Hepatocyte (in vitro differentiated cells): Measurements from ENCODE around the gene CHKA.

Source experiments
- EZH2phosphoT487 ChIP-seq: fragments of 200-600 bp; sonication (generic); IDR thresholded peaks from one replicate; pipeline ENCODE4 v1.6.1; 2018; ENCODE audit warnings: antibody characterized with exemption, mild to moderate bottlenecking, low read depth, moderate library complexity; ENCODE audit not compliant: unreplicated experiment, severe bottlenecking
- TF ChIP-seq, protein P1 (sequence below): fragments of 200-600 bp; sonication (generic); IDR thresholded peaks from 2 replicates; pipeline ENCODE4 v1.5.1; 2016; ENCODE audit warnings: antibody characterized with exemption, mild to moderate bottlenecking; ENCODE audit not compliant: poor library complexity

DNA sequence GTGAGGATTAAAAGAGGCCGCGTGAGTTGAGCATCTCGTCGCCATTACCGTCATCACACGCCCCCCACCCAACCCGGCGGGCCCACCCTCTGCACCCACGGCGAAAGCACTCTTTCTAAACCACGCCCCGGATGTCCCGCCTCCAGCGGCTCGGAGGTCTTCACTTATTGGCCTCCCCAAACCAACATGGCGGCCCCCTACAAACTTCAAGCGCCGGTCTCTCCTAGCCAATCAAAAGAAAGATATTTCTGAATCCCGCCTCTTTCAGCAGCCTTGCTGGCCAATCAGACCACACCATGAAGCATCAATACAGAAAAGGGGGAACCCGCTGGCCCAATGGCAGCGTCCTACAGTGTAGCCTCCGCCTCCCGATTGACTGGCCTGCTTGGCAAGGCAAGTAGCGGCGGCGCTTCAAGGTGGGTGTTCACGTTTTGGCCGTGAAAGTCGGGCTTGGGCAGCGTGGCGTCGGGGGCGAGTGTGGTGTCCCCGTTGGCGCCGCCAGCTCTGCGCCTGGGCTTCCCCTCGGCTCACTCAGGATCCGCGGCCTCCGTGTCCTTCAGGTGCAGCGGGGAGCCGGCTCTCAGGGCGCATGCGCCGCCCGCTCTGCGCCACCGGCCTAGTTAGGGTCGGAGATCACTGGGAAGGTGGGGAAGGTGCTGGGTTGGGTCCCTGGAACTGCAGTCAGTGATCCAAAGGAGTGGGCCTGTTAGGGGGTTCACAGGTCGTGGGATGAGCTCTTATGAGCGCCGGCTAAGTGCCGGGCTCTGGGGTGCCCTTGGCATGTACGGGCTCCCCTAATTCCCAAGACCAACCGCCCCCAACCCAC is 90.7 kb downstream of the CHKA start, which contains the start of gene NDUFS8:
- TF ChIP-seq, protein P1, sequence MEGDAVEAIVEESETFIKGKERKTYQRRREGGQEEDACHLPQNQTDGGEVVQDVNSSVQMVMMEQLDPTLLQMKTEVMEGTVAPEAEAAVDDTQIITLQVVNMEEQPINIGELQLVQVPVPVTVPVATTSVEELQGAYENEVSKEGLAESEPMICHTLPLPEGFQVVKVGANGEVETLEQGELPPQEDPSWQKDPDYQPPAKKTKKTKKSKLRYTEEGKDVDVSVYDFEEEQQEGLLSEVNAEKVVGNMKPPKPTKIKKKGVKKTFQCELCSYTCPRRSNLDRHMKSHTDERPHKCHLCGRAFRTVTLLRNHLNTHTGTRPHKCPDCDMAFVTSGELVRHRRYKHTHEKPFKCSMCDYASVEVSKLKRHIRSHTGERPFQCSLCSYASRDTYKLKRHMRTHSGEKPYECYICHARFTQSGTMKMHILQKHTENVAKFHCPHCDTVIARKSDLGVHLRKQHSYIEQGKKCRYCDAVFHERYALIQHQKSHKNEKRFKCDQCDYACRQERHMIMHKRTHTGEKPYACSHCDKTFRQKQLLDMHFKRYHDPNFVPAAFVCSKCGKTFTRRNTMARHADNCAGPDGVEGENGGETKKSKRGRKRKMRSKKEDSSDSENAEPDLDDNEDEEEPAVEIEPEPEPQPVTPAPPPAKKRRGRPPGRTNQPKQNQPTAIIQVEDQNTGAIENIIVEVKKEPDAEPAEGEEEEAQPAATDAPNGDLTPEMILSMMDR: no peak
- no peak for TF ChIP-seq EZH2phosphoT487
